Body of pancreas (tissue), 4 donors: Measurements from ENCODE around the gene SUN1. TPM values are rescaled to one million over a fixed set of nuclear protein-coding genes. Genes with fewer than 3 reads are reported as not detected.
A peak's percentile ranks its signal among the peaks of the same experiment; 100 is the strongest.
"Not testable (repeated sequence)": the region's sequence is repeated elsewhere in the genome, so short reads cannot be mapped to it uniquely, and the experiment has no call there.

ENCODE experiments used
- ATAC-seq: fragments of 150-250 bp; one replicate; pipeline ENCODE4 v1.9.1; 2016
- DNase-seq, 4 donors: peaks; one replicate each; pipeline ENCODE4 v3.0.0-alpha.2; 2019
- H3K27ac ChIP-seq, 4 donors: fragments of 200-600 bp; sonication (generic); 1 replicate in 3 of 4; 2 replicates in 1 of 4; pipeline versions ENCODE4 v1.5.1 to v1.6.1; 2016 to 2019; ENCODE audit warnings: mild to moderate bottlenecking in 1 of 4, mixed read lengths in 1 of 4, moderate library complexity in 1 of 4
- H3K27me3 ChIP-seq, 2 donors: fragments of 200-600 bp; sonication (generic); one replicate each; pipeline ENCODE4 v1.6.0; 2016; ENCODE audit warnings: mild to moderate bottlenecking in 1 of 2
- H3K36me3 ChIP-seq, 2 donors: fragments of 200-600 bp; sonication (generic); replicated peaks in 1 of 2; 2 replicates each; pipeline ENCODE4 v1.5.1; 2016; ENCODE audit warnings: low read depth in 2 of 2; ENCODE audit not compliant: insufficient read depth in 1 of 2
- H3K4me1 ChIP-seq: fragments of 200-600 bp; sonication (generic); one replicate; pipeline ENCODE4 v1.6.0; 2016
- H3K4me3 ChIP-seq, 2 donors: fragments of 200-600 bp; sonication (generic); 1 replicate in 1 of 2; 2 replicates in 1 of 2; pipeline ENCODE4 v1.5.1; 2016 to 2019
- H3K9me3 ChIP-seq, 3 donors: fragments of 200-600 bp; sonication (generic); 1 replicate in 2 of 3; 2 replicates in 1 of 3; pipeline ENCODE4 v1.5.1; 2016
- CTCF ChIP-seq, 7 experiments: fragments of 450-650 bp in 4 of 7; fragments of 200-600 bp in 3 of 7; sonication (generic) in 3 of 7; IDR thresholded peaks; one replicate each; pipeline ENCODE4 v1.5.1; 2016 to 2019; ENCODE audit warnings: antibody characterized with exemption in 7 of 7
- POLR2A ChIP-seq, 3 donors: fragments of 450-650 bp; IDR thresholded peaks; one replicate each; pipeline ENCODE4 v1.6.1; 2016; ENCODE audit warnings: antibody characterized with exemption in 3 of 3, mild to moderate bottlenecking in 2 of 3
- WGBS, 2 donors: methylation state at CpG; one replicate each; pipeline ENCODE4 v1.1.5; 2017; 5-methylcytosine and 5-hydroxymethylcytosine counted together
- intact Hi-C: fragments of 100-400 bp; cut with DNase I; formaldehyde crosslinking; loops from one replicate; pipeline ENCODE4 v1.15.1; 2023
- total RNA-seq, 2 donors: library from RNA; depleted of rRNA; stranded (reverse); fragments of >200 nt; gene quantifications; one replicate each; pipeline ENCODE4 v1.1.0, GENCODE V29; 2016

The SUN1 gene
- total RNA-seq, 2 donors from 2014 or later, result 75.8 to 122 TPM

- H3K27ac ChIP-seq, result no peak overlapping the region
- H3K9me3 ChIP-seq, result no peaks in the 10 kb centered on the region
- intact Hi-C loops, result no loop called here
- H3K4me1 ChIP-seq, result peaks cover 18% of the 10 kb centered on the region
- DNase-seq (no peak), ATAC-seq (no peak)
- 77 to 84% methylated on average over 7 of the region's 7 CpGs for WGBS, 2 donors
- H3K36me3 ChIP-seq, result no peaks in the 10 kb centered on the region
- no peaks in the 10 kb centered on the region for H3K27me3 ChIP-seq
- TF ChIP-seq CTCF (IDR thresholded peaks at IDR 0.05) (no peak), POLR2A (IDR thresholded peaks at IDR 0.05) (no peak)
- H3K4me3 ChIP-seq, result no peak overlapping the region
Observed at GRCh38 chr7:800692-801091, 31.6 kb upstream of the SUN1 start.

GRCh38 chr7:801351-801750, 30.9 kb upstream of the SUN1 start:
- intact Hi-C loops, H3K36me3 ChIP-seq, ATAC-seq, H3K4me3 ChIP-seq, H3K9me3 ChIP-seq, DNase-seq, H3K27me3 ChIP-seq, H3K27ac ChIP-seq: not testable (repeated sequence)
- WGBS, 2 donors, result 89 to 93% methylated on average over 5 to 6 of the region's 6 CpGs
- H3K4me1 ChIP-seq, result peaks cover 18% of the 10 kb centered on the region

- H3K9me3 ChIP-seq, result no peaks in the 10 kb centered on the region
- TF ChIP-seq CTCF (IDR thresholded peaks at IDR 0.05), result no peak
- peak in 2 of 3 donors; percentile 16 to 37 for TF ChIP-seq POLR2A (IDR thresholded peaks at IDR 0.05)
- DNase-seq (peak; percentile 69 to 85 (median 78)), ATAC-seq (peak; percentile 84)
- no peaks in the 10 kb centered on the region for H3K36me3 ChIP-seq
- H3K4me1 ChIP-seq, result peaks cover 18% of the 10 kb centered on the region
- no peaks in the 10 kb centered on the region for H3K27me3 ChIP-seq
- 13 to 25% methylated on average over 8 to 19 of the region's 19 CpGs for WGBS, 2 donors
- H3K4me3 ChIP-seq, result no peak overlapping the region
- intact Hi-C loops, result no loop called here
- peak overlapping the region in 3 of 4 donors; percentile 37 to 53 (median 49) for H3K27ac ChIP-seq
Observed at GRCh38 chr7:801940-802381, 30.3 kb upstream of the SUN1 start.

DNA sequence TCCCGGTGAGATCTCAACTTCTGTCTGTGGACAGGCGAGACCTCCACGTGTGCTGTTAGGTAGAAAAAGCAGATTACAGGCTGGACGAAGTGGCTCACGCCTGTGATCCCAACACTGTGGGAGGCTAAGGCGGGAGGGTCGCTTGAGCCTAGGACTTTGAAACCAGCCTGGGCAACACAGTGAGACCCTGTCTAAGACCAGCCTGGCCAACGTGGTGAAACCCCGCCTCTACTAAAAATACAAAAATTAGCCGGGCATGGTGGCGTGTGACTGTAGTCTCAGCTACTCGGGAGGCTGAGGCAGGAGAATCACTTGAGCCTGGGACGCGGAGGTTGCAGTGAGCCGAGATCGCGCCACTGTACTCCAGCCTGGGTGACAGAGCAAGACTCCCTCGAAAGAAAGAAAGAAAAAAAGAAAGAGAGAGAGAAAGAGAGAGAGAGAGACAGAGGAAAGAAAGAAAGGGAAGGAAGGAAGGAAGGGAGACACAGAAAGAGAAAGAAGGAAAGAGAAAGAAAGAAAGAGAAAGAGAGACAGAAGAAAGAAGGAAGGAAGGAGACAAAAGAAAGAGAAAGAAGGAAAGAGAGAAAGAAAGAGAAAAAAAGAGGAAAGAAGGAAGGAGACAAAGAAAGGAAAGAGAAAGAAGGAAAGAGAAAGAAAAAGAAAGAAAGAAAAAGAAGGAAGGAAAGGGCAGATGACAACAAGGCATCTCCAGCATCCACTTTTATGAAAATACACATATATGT, 29.6 kb upstream of the SUN1 start:
- WGBS, 2 donors, result 78 to 91% methylated on average over 9 to 18 of the region's 18 CpGs
- Histone ChIP-seq H3K4me3 (no peak overlapping the region), H3K4me1 (peaks cover 18% of the 10 kb centered on the region), H3K27me3 (no peaks in the 10 kb centered on the region), H3K36me3 (no peaks in the 10 kb centered on the region), H3K9me3 (no peaks in the 10 kb centered on the region), H3K27ac (peak overlapping the region in 3 of 4 donors; percentile 4 to 53 (median 49))
- TF ChIP-seq CTCF (IDR thresholded peaks at IDR 0.05) (no peak), POLR2A (IDR thresholded peaks at IDR 0.05) (no peak)
- ATAC-seq (no peak), DNase-seq (no peak)
- intact Hi-C loops, result no loop called here

DNA sequence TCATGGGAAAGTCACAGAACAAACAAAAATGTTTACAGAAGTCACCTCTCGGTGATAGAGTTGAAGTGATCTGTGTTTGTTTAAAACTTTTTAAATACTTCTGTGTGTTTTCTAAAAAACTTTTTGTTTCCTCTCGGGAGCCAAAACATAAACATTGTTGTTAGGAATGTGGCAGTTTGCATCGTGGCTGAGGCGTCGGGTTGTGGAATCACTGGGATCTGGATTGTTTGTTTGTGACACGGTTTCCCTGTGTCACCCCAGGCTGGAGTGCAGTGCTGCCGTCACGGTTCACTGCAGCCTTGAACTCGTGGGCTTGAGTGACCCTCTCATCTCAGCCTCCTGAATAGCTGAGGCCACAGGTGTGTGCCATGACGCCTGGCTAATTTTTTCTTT, 29.0 kb upstream of the SUN1 start:
- ATAC-seq (no peak), DNase-seq (no peak)
- Histone ChIP-seq H3K27me3 (no peaks in the 10 kb centered on the region), H3K4me3 (no peak overlapping the region), H3K27ac (no peak overlapping the region), H3K4me1 (peaks cover 18% of the 10 kb centered on the region), H3K9me3 (no peaks in the 10 kb centered on the region), H3K36me3 (no peaks in the 10 kb centered on the region)
- TF ChIP-seq POLR2A (IDR thresholded peaks at IDR 0.05), result no peak
- TF ChIP-seq CTCF (IDR thresholded peaks at IDR 0.05), result no peak
- 50 to 65% methylated on average over 10 of the region's 10 CpGs for WGBS, 2 donors
- intact Hi-C loops, result no loop called here

DNA sequence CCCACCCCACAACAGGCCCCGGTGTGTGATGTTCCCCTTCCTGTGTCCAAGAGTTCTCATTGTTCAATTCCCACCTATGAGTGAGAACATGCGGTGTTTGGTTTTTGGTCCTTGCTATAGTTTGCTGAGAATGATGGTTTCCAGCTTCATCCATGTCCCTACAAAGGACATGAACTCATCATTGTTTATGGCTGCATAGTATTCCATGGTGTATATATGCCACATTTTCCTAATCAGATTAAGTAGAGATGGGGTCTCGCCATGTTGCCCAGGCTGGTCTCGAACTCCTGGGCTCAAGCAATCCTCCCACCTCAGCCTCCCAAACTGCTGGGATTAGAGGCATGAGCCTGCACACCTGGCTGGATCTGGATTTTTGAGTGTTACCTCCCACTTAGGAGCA, 28.5 kb upstream of the SUN1 start:
- WGBS, 2 donors, result 77 to 95% methylated on average over 4 of the region's 4 CpGs
- DNase-seq, H3K27me3 ChIP-seq, H3K27ac ChIP-seq, H3K36me3 ChIP-seq, H3K9me3 ChIP-seq, ATAC-seq, intact Hi-C loops, H3K4me3 ChIP-seq: not testable (repeated sequence)
- H3K4me1 ChIP-seq, result peaks cover 18% of the 10 kb centered on the region
